ENCODE results near the gene PPP1R12C. TPM values are rescaled to one million over a fixed set of nuclear protein-coding genes. Genes with fewer than 3 reads are reported as not detected.

PPP1R12C gene
- total RNA-seq, 1 experiment from 2014 or later = 79.9 TPM

GRCh38 chr19:55088543-55089341, 28.7 kb downstream of the PPP1R12C start:
- H3K36me3 Mint-ChIP-seq (ENCODE audit: insufficient read depth in 1 of 3, low read depth in 3 of 3) = peaks cover 14 to 26% (median 24%) of the 10 kb centered on the region in 3 experiments; a peak in 6 of 7 replicates
- no peak overlapping the region for H4K5ac ChIP-seq (ENCODE audit: insufficient read length, low read depth, low read length)
- H3K9me3 Mint-ChIP-seq = no peaks in the 10 kb centered on the region
- no peak overlapping the region for H2BK12ac ChIP-seq (ENCODE audit: insufficient read length, low read depth, low read length)
- H3K4me3 Mint-ChIP-seq = peak overlapping the region; percentile 73 to 82
- H3K23ac ChIP-seq (ENCODE audit: insufficient read length, low read depth, low read length) = no peak overlapping the region
- H3K27me3 Mint-ChIP-seq (ENCODE audit: low read depth) = peaks cover 34% of the 10 kb centered on the region
- H2BK120ac ChIP-seq (ENCODE audit: low read depth, low read length, poor library complexity, severe bottlenecking) = no peak overlapping the region
- H2BK20ac ChIP-seq (ENCODE audit: low read depth, low read length, poor library complexity, severe bottlenecking) = no peak overlapping the region
- H3K27me3 ChIP-seq (ENCODE audit: insufficient read depth, low read length) = no peaks in the 10 kb centered on the region
- H3K9me3 ChIP-seq (ENCODE audit: control insufficient read depth, low read depth, low read length) = no peaks in the 10 kb centered on the region
- no CpG with 5 or more reads among the region's 18 CpGs for WGBS (ENCODE audit: extremely low coverage, insufficient read length, low lambda C conversion rate)
- H2BK5ac ChIP-seq (ENCODE audit: insufficient read length, low read length) = no peak overlapping the region
- H3K79me1 ChIP-seq (ENCODE audit: insufficient read depth, low read depth, low read length, poor library complexity, severe bottlenecking) = no peaks in the 10 kb centered on the region
- H3K27ac ChIP-seq (ENCODE audit: insufficient read length, low read depth, low read length) = no peak overlapping the region
- H4K8ac ChIP-seq (replicated peaks; ENCODE audit: insufficient read length, low read depth, low read length) = no peak overlapping the region
- no peak overlapping the region for H3K9ac ChIP-seq (ENCODE audit: extremely low read depth, insufficient read length, low read length)
- H3K4me1 ChIP-seq (ENCODE audit: insufficient read depth, low read length) = peaks cover 12% of the 10 kb centered on the region; the same call in 1 of the 2 replicates
- H3T11ph ChIP-seq (ENCODE audit: low read length) = no peak overlapping the region
- peaks cover 20% of the 10 kb centered on the region for H3K23me2 ChIP-seq (ENCODE audit: insufficient read length, low read depth, low read length, poor library complexity, severe bottlenecking)
- peak; percentile 86 for DNase-seq
- H3K14ac ChIP-seq (ENCODE audit: insufficient read depth, low read length) = no peak overlapping the region
- H3K56ac ChIP-seq (ENCODE audit: insufficient read length, low read depth, low read length) = no peak overlapping the region
- H3K4me1 Mint-ChIP-seq = peaks cover 30 to 48% of the 10 kb centered on the region in 2 experiments
- H4K20me1 ChIP-seq (ENCODE audit: control insufficient read depth, insufficient read depth, insufficient read length) = peaks cover 2% of the 10 kb centered on the region
- H3K4ac ChIP-seq (ENCODE audit: low read depth, low read length) = no peak overlapping the region
- peak overlapping the region; percentile 73 for H3K4me2 ChIP-seq (ENCODE audit: insufficient read depth, insufficient read length, low read length)
- no peaks in the 10 kb centered on the region for H3K79me2 ChIP-seq (ENCODE audit: insufficient read depth, low read length)
- no peak overlapping the region for H4K91ac ChIP-seq (ENCODE audit: insufficient read length, low read depth, low read length)
- no peak overlapping the region for H2AFZ ChIP-seq (ENCODE audit: low read length)
- TF ChIP-seq, protein P1, sequence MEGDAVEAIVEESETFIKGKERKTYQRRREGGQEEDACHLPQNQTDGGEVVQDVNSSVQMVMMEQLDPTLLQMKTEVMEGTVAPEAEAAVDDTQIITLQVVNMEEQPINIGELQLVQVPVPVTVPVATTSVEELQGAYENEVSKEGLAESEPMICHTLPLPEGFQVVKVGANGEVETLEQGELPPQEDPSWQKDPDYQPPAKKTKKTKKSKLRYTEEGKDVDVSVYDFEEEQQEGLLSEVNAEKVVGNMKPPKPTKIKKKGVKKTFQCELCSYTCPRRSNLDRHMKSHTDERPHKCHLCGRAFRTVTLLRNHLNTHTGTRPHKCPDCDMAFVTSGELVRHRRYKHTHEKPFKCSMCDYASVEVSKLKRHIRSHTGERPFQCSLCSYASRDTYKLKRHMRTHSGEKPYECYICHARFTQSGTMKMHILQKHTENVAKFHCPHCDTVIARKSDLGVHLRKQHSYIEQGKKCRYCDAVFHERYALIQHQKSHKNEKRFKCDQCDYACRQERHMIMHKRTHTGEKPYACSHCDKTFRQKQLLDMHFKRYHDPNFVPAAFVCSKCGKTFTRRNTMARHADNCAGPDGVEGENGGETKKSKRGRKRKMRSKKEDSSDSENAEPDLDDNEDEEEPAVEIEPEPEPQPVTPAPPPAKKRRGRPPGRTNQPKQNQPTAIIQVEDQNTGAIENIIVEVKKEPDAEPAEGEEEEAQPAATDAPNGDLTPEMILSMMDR (conservative IDR thresholded peaks at IDR 0.05) = peak; percentile 96
- peak overlapping the region in 2 of 3 experiments; percentile 80 to 93; a peak in 4 of 7 replicates for H3K27ac Mint-ChIP-seq
- H2AK5ac ChIP-seq (ENCODE audit: insufficient read length, low read length) = no peak overlapping the region
- no peak overlapping the region; the same call in 1 of the 2 replicates for H2BK15ac ChIP-seq (ENCODE audit: low read depth, low read length)
- no peak overlapping the region for H3K18ac ChIP-seq (ENCODE audit: insufficient read length, low read depth, low read length)

Data from H9 (cell line).